NB4 (cell line): Measurements from ENCODE around the gene EWSR1.

Experiments used
- POLR2A ChIP-seq: IDR thresholded peaks from 2 replicates; pipeline ENCODE4 v1.6.1; 2011; ENCODE audit warnings: mild to moderate bottlenecking; ENCODE audit not compliant: insufficient read length; ENCODE audit errors: extremely low read depth
- TF ChIP-seq, protein P1 (sequence below): IDR thresholded peaks from one replicate; pipeline ENCODE4 v1.5.1; 2012; ENCODE audit warnings: low read depth, low read length

DNA sequence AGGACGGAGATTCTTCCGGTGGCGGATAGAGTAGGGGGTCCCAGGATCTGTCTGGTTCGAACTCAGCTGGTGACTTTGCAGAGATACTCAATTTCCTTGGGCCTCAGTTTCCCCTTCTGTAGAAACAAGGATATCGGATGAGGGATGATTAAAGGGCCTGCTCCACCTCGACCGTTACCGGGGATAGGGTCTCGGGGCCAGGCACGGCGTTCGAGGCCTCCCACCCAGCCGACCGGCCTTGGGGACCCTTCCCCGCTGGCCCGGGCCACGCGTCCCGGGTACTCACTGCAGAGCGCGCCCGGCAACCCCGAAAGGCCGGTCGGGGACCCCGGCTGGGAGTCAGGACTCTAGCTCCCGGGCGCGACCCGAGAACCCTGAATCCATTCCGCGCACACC is 608 bp upstream of the EWSR1 start:
- TF ChIP-seq, protein P1, sequence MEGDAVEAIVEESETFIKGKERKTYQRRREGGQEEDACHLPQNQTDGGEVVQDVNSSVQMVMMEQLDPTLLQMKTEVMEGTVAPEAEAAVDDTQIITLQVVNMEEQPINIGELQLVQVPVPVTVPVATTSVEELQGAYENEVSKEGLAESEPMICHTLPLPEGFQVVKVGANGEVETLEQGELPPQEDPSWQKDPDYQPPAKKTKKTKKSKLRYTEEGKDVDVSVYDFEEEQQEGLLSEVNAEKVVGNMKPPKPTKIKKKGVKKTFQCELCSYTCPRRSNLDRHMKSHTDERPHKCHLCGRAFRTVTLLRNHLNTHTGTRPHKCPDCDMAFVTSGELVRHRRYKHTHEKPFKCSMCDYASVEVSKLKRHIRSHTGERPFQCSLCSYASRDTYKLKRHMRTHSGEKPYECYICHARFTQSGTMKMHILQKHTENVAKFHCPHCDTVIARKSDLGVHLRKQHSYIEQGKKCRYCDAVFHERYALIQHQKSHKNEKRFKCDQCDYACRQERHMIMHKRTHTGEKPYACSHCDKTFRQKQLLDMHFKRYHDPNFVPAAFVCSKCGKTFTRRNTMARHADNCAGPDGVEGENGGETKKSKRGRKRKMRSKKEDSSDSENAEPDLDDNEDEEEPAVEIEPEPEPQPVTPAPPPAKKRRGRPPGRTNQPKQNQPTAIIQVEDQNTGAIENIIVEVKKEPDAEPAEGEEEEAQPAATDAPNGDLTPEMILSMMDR: no peak
- no peak for TF ChIP-seq POLR2A
